ENCODE results near the gene MYLK. TPM values are rescaled to one million over a fixed set of nuclear protein-coding genes. Genes with fewer than 3 reads are reported as not detected.

MYLK gene
- polyA plus RNA-seq, 3 donors = 0.35 to 1.3 (median 0.51) TPM

- H3K4me3 Mint-ChIP-seq = no peak overlapping the region
- Histone ChIP-seq H3K4me3 (replicated peaks in 1 of 3; ENCODE audit: low read depth in 2 of 3, low read length in 3 of 3) (no peak overlapping the region), H3K27ac (ENCODE audit: low read depth in 1 of 2, low read length in 2 of 2) (no peak overlapping the region), H3K79me2 (ENCODE audit: insufficient read depth, low read length) (no peaks in the 10 kb centered on the region), H3K9ac (ENCODE audit: insufficient read depth, low read length, poor library complexity, severe bottlenecking) (no peak overlapping the region), H3K9me3 (replicated peaks in 1 of 2; ENCODE audit: control insufficient read depth in 1 of 2, insufficient read depth in 1 of 2, low read length in 2 of 2) (peaks cover 0 to 7% of the 10 kb centered on the region in 2 donors), H3K4me1 (ENCODE audit: control insufficient read depth in 1 of 2, insufficient read depth in 2 of 2, low read length in 2 of 2) (no peaks in the 10 kb centered on the region), H3K4me2 (replicated peaks; ENCODE audit: extremely low read depth, low read length, poor library complexity, severe bottlenecking) (no peak overlapping the region), H3K27me3 (ENCODE audit: control insufficient read depth in 2 of 2, insufficient read depth in 2 of 2, low read length in 2 of 2) (no peaks in the 10 kb centered on the region), H2AFZ (ENCODE audit: insufficient read depth, low read depth, low read length, poor library complexity, severe bottlenecking) (no peak overlapping the region), H3K36me3 (replicated peaks in 1 of 2; ENCODE audit: control insufficient read depth in 1 of 2, insufficient read depth in 2 of 2, low read length in 2 of 2) (no peaks in the 10 kb centered on the region), H4K20me1 (ENCODE audit: insufficient read depth, low read length) (no peaks in the 10 kb centered on the region)
- peaks cover 0 to 9% (median 6%) of the 10 kb centered on the region in 7 donors for H3K9me3 Mint-ChIP-seq
- no peak for DNase-seq
- H3K4me1 Mint-ChIP-seq = peaks cover under 1% of the 10 kb centered on the region
- H3K36me3 Mint-ChIP-seq = no peaks in the 10 kb centered on the region
- intact Hi-C loops (cut with micrococcal nuclease) = no loop called here
- no peak overlapping the region for H3K27ac Mint-ChIP-seq
- WGBS (ENCODE audit: insufficient coverage) = 50% methylated on average over 4 of the region's 9 CpGs
- H3K27me3 Mint-ChIP-seq (ENCODE audit: low read depth in 3 of 3) = peaks cover 2 to 4% (median 4%) of the 10 kb centered on the region in 3 donors
- TF ChIP-seq CTCF (IDR thresholded peaks at IDR 0.05) = no peak
Observed at GRCh38 chr3:123660900-123661299, 223.2 kb downstream of the MYLK start.

GRCh38 chr3:123660141-123660675, 223.9 kb downstream of the MYLK start:
- Mint-ChIP-seq H3K27me3 (ENCODE audit: low read depth in 3 of 3) (peaks cover 3 to 4% (median 4%) of the 10 kb centered on the region in 3 donors), H3K36me3 (no peaks in the 10 kb centered on the region), H3K27ac (no peak overlapping the region), H3K4me3 (no peak overlapping the region), H3K4me1 (peaks cover 8% of the 10 kb centered on the region), H3K9me3 (peaks cover 0 to 9% (median 6%) of the 10 kb centered on the region in 7 donors)
- H3K27ac ChIP-seq (ENCODE audit: low read depth in 1 of 2, low read length in 2 of 2) = no peak overlapping the region
- DNase-seq = no peak
- no peaks in the 10 kb centered on the region for H3K36me3 ChIP-seq (replicated peaks in 1 of 2; ENCODE audit: control insufficient read depth in 1 of 2, insufficient read depth in 2 of 2, low read length in 2 of 2)
- H2AFZ ChIP-seq (ENCODE audit: insufficient read depth, low read depth, low read length, poor library complexity, severe bottlenecking) = no peak overlapping the region
- H4K20me1 ChIP-seq (ENCODE audit: insufficient read depth, low read length) = no peaks in the 10 kb centered on the region
- WGBS (ENCODE audit: insufficient coverage) = 100% methylated on average over 1 of the region's 3 CpGs
- intact Hi-C loops (cut with micrococcal nuclease) = no loop called here
- H3K79me2 ChIP-seq (ENCODE audit: insufficient read depth, low read length) = no peaks in the 10 kb centered on the region
- H3K9ac ChIP-seq (ENCODE audit: insufficient read depth, low read length, poor library complexity, severe bottlenecking) = no peak overlapping the region
- H3K9me3 ChIP-seq (replicated peaks in 1 of 2; ENCODE audit: control insufficient read depth in 1 of 2, insufficient read depth in 1 of 2, low read length in 2 of 2) = peaks cover 0 to 7% of the 10 kb centered on the region in 2 donors
- H3K27me3 ChIP-seq (ENCODE audit: control insufficient read depth in 2 of 2, insufficient read depth in 2 of 2, low read length in 2 of 2) = no peaks in the 10 kb centered on the region
- TF ChIP-seq CTCF (IDR thresholded peaks at IDR 0.05) = no peak
- peaks cover 0 to 4% of the 10 kb centered on the region in 2 donors for H3K4me1 ChIP-seq (ENCODE audit: control insufficient read depth in 1 of 2, insufficient read depth in 2 of 2, low read length in 2 of 2)
- H3K4me2 ChIP-seq (replicated peaks; ENCODE audit: extremely low read depth, low read length, poor library complexity, severe bottlenecking) = no peak overlapping the region
- H3K4me3 ChIP-seq (replicated peaks in 1 of 3; ENCODE audit: low read depth in 2 of 3, low read length in 3 of 3) = no peak overlapping the region

Data from CD14-positive monocyte (primary cell).